Mucosa of rectum (tissue), 2 donors: ENCODE data around the gene CAPN7.
A peak's percentile ranks its signal among the peaks of the same experiment; 100 is the strongest.

ENCODE experiments used
- H3K27ac ChIP-seq, 2 donors: one replicate each; pipeline ENCODE4 v1.7.0; 2013; ENCODE audit warnings: inconsistent platforms in 2 of 2, low read depth in 2 of 2, low read length in 2 of 2
- H3K27me3 ChIP-seq, 2 donors: one replicate each; pipeline ENCODE4 v1.7.0; 2013; ENCODE audit warnings: low read length in 2 of 2; ENCODE audit not compliant: control insufficient read depth in 2 of 2, insufficient read depth in 2 of 2
- H3K36me3 ChIP-seq, 2 donors: one replicate each; pipeline ENCODE4 v1.7.0; 2013; ENCODE audit warnings: low read length in 2 of 2; ENCODE audit not compliant: control insufficient read depth in 2 of 2, insufficient read depth in 2 of 2
- H3K4me1 ChIP-seq, 2 donors: one replicate each; pipeline ENCODE4 v1.7.0; 2013; ENCODE audit warnings: low read length in 2 of 2, mild to moderate bottlenecking in 1 of 2; ENCODE audit not compliant: control insufficient read depth in 2 of 2, insufficient read depth in 2 of 2
- H3K4me3 ChIP-seq, 2 donors: one replicate each; pipeline ENCODE4 v1.7.0; 2013; ENCODE audit warnings: low read length in 2 of 2
- H3K9ac ChIP-seq, 2 donors: one replicate each; pipeline ENCODE4 v1.7.0; 2013; ENCODE audit warnings: low read length in 2 of 2, low read depth in 1 of 2, mild to moderate bottlenecking in 1 of 2
- H3K9me3 ChIP-seq, 2 donors: one replicate each; pipeline ENCODE4 v1.7.0; 2013; ENCODE audit warnings: low read length in 2 of 2; ENCODE audit not compliant: control insufficient read depth in 2 of 2
- donor health status: healthy.
- donor health status: Normal muscosa, but diverticular disease.

The CAPN7 gene

DNA sequence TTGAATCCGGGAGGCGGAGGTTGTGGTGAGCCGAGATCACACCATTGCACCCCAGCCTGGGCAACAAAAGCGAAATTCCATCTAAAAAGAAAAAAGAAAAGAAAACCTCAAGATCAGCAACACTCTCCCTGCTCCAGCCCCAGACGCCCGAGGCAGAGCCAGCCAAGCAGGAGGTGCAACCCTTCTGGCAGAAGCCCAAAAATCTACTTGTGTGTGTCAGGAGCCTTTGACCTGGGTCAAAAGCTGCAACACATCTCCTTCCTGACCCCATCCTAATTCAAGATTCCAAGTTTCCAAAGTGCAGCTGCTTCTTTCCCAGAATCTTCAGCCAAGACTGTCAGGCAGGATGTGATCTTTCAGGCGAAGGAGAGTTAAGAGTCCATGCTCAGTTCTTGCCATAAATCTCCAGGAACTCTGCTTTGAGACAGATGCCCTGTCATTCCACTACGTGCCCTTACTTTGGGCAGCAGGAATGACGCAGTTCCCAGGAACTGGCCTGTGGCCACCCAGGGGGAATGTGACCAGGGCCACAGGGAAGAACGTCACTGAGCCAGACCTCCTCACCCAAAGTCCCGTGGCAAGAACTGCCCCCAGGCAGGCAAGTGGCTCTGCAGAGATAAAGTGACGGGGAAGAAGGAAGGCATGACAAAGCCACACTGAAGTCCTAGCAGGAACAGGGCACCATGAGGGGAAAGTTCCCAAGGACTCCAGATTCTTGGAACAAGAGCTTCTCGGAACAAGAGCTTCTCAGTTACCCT is 86.9 kb downstream of the CAPN7 start:
- Histone ChIP-seq H3K27ac (peak overlapping the region in 1 of 2 donors; percentile 12), H3K4me3 (no peak overlapping the region), H3K27me3 (no peaks in the 10 kb centered on the region), H3K9ac (no peak overlapping the region), H3K9me3 (no peaks in the 10 kb centered on the region), H3K36me3 (no peaks in the 10 kb centered on the region), H3K4me1 (peaks cover 9 to 12% of the 10 kb centered on the region in 2 donors)

GRCh38 chr3:15294929-15295328 is 88.9 kb downstream of the CAPN7 start:
- Histone ChIP-seq H3K27me3 (no peaks in the 10 kb centered on the region), H3K27ac (peak overlapping the region; percentile 26 to 61), H3K4me3 (no peak overlapping the region), H3K9ac (no peak overlapping the region), H3K4me1 (peaks cover 9 to 12% of the 10 kb centered on the region in 2 donors), H3K36me3 (no peaks in the 10 kb centered on the region), H3K9me3 (no peaks in the 10 kb centered on the region)

DNA sequence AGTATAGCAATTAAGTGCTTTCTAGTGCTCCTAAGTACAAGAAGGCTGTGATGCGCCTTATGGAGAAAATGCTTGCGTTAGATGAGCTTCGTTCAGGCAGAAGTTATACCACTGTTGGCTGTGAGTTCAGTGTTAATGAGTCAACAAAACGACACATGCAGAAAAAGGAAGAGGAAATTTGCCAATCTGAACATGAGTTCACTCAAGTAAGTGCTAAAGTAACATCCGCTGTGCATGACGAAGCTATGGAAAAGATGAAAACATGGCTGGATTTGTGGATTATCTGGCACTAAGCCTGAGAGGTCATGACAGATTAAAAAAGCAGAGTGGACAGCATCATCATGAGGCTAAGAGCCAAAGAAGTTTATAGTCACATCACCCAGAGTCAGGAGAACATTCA is 89.5 kb downstream of the CAPN7 start:
- Histone ChIP-seq H3K36me3 (no peaks in the 10 kb centered on the region), H3K27me3 (no peaks in the 10 kb centered on the region), H3K9me3 (no peaks in the 10 kb centered on the region), H3K4me1 (peaks cover 9 to 12% of the 10 kb centered on the region in 2 donors), H3K4me3 (no peak overlapping the region), H3K9ac (no peak overlapping the region), H3K27ac (peak overlapping the region; percentile 18 to 61)

DNA sequence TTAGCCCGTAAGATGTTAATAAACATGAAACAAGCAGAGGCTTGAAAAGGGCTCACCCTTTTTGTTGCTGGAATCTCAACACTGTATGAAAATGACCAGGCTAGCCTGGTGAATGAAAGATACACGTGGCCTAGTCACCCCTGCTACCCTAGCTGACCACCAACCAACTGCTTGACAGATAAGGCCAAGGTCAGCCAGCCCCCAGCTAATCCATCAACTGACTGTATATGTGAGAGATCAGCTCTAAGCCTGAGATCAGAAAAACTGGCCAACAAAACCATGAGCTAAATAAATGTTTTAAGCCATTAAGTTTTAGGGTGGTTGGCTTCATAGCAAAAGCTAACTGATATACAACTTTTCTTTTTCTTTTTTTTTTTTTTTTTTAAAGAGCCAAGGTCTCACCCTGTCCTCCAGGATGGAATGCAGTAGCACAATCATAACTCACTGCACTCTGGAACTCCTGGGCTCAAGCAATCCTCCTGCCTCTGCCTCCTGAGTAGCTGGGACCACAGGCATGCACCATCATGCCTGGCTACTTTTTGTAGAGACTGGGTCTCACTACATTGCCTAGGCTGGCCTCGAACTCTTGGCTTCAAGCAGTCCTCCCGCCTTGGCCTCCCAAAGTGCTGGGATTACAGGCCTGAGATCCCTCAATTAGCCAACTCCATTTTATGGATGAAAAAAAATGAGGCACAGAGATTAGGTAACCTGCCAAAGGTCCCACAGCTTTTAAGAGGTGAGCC is 91.7 kb downstream of the CAPN7 start:
- no peaks in the 10 kb centered on the region for H3K27me3 ChIP-seq
- no peak overlapping the region for H3K4me3 ChIP-seq
- H3K36me3 ChIP-seq: no peaks in the 10 kb centered on the region
- no peaks in the 10 kb centered on the region for H3K9me3 ChIP-seq
- H3K9ac ChIP-seq: no peak overlapping the region
- peaks cover 2 to 5% of the 10 kb centered on the region in 2 donors for H3K4me1 ChIP-seq
- H3K27ac ChIP-seq: no peak overlapping the region

DNA sequence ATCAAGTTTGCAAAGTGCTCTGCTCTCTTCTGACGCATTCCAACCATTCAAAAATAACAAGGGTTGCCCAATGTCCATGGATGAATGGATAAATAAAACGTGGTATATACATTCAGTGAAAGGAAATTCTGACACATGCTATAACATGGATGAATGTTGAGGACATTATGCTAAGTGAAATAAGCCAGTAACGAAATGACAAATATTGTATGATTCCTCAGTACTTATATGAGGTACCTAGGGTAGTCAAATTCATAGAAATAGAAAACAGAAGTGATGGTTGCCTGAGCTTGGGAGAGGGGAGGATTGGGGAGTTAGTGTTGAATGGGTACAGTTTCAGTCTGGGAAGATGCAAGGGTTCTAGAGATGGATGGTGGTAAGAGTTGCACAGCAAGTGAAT is 92.5 kb downstream of the CAPN7 start:
- Histone ChIP-seq H3K9me3 (no peaks in the 10 kb centered on the region), H3K4me3 (no peak overlapping the region), H3K27me3 (no peaks in the 10 kb centered on the region), H3K9ac (no peak overlapping the region), H3K36me3 (peaks cover 0 to 3% of the 10 kb centered on the region in 2 donors), H3K4me1 (no peaks in the 10 kb centered on the region), H3K27ac (no peak overlapping the region)

- no peak overlapping the region for H3K27ac ChIP-seq
- no peak overlapping the region for H3K4me3 ChIP-seq
- no peaks in the 10 kb centered on the region for H3K27me3 ChIP-seq
- H3K4me1 ChIP-seq: no peaks in the 10 kb centered on the region
- peaks cover 0 to 3% of the 10 kb centered on the region in 2 donors for H3K36me3 ChIP-seq
- H3K9ac ChIP-seq: no peak overlapping the region
- H3K9me3 ChIP-seq: no peaks in the 10 kb centered on the region
Measured at GRCh38 chr3:15299036-15299435, 93.0 kb downstream of the CAPN7 start.

DNA sequence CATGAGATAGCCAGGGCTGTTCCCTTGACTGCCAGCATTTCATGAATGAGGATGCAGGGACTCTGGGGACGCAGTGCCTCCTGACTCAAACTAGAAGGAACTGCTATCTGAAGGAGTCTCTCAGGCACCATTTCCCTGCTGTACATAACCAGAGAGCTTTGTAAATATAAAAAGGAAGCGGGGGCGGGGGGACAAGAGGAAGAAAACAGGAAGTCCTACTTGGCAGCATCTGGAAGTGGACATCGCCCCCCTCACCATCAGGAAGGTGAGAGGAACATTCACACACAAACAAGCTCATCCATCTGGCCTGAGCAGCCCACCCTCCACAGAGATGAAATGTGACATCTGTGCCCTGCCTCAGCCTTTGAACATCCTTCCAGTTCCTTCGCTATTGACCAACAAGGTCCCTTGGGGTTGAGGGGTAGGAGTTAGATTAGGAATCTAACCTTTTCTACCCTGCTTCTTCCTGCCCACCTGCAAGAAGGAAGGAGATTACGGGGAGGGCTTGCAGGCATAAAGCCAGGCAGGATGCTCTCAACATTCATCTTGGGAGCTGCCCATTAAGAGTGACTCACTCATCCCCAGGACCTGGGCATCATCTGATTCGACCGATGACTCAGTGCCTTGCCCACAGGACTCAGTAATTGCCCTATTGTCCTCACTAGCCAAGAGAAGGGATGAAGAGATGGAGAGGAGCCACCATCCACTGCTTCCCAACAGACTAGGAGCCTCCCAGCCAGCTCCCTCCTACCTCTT is 94.5 kb downstream of the CAPN7 start:
- Histone ChIP-seq H3K27me3 (no peaks in the 10 kb centered on the region), H3K4me3 (no peak overlapping the region), H3K9me3 (no peaks in the 10 kb centered on the region), H3K27ac (no peak overlapping the region), H3K36me3 (peaks cover 0 to 3% of the 10 kb centered on the region in 2 donors), H3K4me1 (peaks cover 0 to 4% of the 10 kb centered on the region in 2 donors), H3K9ac (no peak overlapping the region)

GRCh38 chr3:15301761-15302160 is 95.7 kb downstream of the CAPN7 start:
- no peak overlapping the region for H3K4me3 ChIP-seq
- H3K9ac ChIP-seq: no peak overlapping the region
- H3K27me3 ChIP-seq: no peaks in the 10 kb centered on the region
- H3K9me3 ChIP-seq: no peaks in the 10 kb centered on the region
- peaks cover 0 to 3% of the 10 kb centered on the region in 2 donors for H3K36me3 ChIP-seq
- peaks cover 0 to 4% of the 10 kb centered on the region in 2 donors for H3K4me1 ChIP-seq
- H3K27ac ChIP-seq: no peak overlapping the region
